CD4-positive, alpha-beta T cell treated with Interferon alpha-2 for 1 hour (primary cell): ENCODE results near the gene CUL7.

Experiments
- DNase-seq, 2 donors: peaks; one replicate each; pipeline ENCODE4 v3.0.0-alpha.2; 2020 to 2022

CUL7 gene

DNA sequence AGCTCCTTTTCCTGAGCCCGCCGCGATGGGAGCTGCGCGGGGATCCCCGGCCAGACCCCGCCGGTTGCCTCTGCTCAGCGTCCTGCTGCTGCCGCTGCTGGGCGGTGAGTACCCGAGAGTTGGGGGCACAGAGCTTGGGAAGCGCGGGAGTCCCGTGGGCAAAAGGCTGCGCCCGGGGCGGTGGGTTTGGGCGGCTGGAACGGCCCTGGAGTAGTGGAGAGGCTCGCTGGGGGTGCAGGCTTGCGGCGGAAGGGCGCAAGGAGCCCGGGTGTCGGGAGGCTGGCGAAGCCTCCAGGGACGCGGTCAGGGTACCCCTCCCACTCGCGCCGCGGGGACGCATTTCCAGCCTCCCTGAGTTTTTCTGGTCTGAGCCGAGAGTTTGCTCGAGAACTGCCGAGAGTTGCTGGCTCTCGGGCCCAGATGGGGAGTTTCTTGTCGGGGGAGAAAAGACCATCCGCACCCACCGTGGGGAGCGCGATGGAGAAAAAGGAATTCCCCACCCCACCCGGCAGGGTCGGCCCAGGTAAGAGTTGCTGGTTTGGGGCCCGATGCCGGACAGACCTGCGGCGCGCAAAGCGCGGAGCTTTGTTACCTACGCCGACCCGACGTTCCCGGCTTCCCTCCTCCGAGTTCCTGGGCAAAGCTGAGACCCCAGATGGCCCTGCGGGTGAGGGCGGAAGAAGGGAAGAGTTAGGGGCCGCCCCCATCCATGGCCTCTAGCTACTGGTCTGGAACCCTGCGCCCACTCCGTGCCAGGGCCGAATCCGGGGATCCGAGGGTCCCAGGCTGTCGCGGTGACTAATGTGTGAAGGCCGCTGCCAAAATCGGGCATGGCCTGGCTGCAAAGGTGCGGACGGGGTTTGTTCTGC, 23.0 kb upstream of the CUL7 start:
- no peak for DNase-seq

DNA sequence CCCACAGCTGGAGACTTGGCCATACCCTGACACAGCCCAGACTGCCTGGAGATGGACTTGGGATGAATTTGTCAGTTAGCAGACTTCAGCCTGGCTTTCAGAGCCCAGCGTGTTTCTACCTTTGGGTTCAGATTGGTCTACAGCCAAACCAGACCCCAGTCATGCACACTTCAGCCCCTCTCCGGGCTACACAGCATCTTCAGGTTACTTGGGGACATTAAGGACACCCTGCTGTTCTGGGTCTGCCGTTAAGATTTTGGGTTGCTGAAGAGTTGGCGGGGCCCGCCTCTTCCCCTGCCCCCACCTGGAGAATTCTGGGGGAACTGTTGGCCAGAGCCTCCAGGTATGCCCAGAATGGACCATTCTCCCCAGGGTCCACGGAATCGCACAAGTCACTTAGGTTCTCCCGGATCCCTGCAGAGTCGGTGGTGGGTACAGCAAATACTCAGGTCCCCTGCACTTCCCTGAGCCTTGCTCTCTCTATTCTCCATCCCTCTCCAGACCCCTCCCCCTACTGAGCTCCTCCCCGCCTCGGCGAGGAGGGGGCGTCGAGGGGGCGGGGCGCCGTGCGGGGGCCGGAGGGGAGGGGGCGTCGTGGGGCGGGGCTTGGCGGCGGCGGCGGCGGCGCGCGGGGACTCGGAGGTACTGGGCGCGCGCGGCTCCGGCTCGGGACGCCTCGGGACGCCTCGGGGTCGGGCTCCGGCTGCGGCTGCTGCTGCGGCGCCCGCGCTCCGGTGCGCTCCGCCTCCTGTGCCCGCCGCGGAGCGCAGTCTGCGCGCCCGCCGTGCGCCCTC, 22.2 kb upstream of the CUL7 start, which contains the start of gene PTK7:
Gene PTK7, plus strand, starts transcription at position 645 of the 794 bp plus-strand sequence. CDS start 175 bp downstream, outside the sequence.
- DNase-seq = peak; percentile 7 to 22

DNA sequence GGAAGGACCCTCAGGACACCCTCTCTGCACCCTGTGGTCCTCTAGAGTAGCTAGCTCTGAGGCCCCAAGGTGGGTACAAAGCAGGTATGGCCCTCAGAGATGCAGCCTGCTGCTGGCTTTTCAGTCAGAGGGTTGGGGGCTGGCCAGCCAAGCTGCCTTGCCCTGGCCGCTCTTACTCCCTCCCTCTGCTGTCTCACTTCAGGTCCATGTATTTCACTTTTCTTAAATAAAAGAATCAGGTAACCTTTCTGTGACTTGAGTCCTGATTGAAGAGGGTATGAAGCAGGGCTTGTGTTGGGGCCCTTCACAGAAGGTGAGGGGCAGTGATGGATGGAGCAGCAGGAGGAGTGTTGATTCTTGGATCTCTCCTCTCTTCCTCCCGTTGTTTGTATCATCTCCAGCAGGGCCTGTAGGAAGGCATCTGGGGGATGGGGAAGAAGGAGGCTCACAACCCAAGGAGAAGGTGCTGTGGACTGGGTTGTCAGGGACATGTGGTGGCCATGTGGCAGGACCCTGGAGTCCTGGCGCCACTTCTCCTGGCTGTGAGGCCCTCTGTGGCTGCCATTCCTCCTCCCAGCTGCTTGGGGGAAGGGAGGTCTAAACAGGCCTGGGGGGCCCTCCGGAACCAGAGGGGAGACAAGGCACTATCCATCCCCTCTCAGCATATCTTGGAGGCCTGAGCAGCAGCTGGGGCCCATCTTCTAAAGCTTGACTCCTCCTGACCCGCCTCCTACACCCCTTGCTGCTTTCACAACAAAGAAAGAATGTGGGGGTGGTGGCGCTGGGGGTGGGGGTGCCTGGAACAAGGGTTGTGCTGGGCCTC, 21.4 kb upstream of the CUL7 start:
- DNase-seq = no peak

DNA sequence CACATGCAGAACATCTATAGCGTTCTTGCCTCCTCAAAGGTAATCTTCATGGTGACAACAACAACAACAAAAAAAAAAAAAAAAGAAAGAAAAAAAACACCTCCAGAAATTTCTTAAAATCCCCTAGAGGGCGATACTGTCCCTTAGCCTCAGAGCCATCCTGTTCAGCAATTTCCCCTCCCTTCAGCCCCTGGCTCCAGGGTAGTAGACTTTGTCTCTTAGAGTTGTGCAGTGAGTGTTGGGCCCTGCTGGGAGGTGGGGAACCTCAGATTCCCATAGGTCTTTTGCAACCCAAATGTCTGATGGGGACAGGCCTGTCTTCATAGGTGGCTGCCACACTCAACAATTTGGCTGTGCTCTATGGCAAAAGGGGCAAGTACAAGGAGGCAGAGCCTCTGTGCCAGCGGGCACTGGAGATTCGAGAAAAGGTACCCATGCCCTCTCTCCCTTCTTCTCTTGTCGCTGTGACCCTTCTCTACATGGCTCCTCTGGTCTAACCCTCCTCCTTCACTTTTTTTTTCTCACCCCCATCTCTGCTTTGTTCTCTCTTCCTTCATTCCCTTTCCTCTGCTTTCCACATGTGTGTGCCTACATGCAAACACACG, 16.5 kb upstream of the CUL7 start:
- DNase-seq = peak in 1 of 2 donors; percentile 44

DNA sequence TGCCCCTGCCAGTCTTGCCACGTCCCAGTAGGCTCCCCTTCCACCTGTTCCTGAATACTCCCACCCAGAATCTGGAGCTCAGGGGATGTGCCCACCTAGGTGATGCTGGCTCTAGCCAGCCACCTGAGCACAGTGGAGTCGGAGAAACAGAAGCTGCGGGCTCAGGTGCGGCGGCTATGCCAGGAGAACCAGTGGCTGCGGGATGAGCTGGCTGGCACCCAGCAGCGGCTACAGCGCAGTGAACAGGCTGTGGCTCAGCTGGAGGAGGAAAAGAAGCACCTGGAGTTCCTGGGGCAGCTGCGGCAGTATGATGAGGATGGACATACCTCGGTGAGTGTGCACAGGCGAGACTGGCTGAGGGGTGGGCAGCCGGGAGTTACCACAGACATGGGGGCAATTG, 9.2 kb upstream of the CUL7 start:
- no peak for DNase-seq

DNA sequence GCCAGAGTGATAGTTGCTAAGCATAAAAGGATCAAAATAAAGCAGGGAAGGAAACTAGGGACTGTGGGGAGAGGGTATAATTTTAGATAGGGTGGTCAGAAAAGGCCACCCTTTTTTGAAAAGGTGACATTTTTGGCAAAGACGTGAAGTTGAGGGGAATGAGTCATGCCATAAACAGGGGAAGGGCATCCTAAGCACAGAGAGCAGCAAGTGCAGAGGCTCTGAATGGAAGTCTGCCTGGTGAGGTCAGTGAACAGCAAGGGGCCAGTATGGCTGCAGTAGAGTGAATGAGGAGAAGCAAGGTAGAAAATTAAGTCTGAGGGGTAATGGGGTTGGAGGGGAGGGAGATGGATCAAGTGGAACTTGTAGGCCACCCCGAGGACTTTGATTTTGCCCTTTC, 8.2 kb upstream of the CUL7 start:
- no peak for DNase-seq

DNA sequence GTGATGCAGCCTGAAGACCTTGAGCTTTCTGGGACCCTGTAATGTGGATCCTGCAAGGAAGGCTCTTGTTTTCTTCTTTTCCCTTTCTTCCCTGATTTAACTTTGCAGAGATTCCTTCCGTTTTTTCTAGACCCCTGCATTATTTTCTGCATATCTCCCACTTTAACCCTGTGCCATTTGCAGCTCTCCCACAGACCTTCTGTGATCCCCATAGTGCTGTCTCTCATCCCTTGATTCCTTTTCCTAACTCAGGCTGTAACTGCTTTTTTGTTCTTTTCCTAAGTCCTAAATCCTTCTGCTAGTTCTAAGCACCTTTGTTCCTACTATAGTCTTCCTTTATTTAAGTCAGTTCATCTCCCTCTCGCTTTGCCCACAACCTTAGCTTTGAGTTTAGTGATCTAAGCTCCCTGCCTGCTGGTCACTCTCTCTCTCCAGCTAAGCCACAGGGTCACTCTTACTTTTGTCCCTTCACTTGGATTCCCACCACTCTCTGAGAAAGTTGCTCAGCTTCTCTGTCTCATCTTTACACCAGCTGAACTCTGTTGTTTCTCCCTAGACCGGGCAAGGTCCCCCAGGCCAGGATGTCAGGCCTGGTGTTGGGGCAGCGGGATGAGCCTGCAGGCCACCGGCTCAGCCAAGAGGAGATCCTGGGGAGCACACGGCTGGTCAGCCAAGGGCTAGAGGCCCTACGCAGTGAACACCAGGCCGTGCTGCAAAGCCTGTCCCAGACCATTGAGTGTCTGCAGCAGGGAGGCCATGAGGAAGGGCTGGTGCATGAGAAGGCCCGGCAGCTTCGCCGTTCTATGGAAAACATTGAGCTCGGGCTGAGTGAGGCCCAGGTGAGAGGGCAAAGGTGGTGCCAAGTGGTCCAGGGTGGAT, 7.3 kb upstream of the CUL7 start:
- DNase-seq = no peak

DNA sequence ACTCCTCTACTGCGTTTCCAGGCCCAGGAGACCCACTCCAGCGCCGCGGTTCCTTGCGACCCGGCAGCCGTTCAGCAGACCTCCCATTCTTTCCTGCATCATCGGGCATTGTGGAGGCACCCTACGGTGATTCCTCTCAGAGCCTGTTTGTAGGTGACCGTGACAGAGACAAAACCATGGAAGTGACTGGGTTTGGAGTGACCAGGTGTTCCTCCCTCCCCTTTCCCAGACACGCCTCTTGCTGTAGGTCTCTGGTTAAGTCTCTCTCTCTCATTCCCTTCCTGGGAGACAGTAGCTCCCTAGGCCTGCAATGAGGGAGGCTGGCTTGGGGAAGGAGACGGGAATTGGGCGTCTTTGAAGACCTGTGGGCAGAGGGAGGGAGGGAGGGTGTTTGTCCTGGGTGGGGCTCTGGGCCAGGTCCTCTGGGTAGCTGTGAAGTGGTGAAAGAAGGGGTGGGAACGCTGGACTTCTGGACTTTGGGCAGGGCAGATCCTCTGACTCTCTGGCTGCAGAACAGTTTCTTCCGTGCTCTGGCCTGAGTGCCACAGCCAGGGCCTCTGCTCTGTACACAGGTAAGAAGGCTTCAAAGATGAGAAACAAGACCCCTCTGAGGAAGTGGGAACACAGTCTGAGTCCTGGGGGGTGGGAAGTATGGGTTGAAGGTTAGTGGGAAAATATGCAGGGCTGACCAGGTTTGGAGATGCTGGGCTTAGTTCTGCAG, 6.5 kb upstream of the CUL7 start:
- DNase-seq = no peak

DNA sequence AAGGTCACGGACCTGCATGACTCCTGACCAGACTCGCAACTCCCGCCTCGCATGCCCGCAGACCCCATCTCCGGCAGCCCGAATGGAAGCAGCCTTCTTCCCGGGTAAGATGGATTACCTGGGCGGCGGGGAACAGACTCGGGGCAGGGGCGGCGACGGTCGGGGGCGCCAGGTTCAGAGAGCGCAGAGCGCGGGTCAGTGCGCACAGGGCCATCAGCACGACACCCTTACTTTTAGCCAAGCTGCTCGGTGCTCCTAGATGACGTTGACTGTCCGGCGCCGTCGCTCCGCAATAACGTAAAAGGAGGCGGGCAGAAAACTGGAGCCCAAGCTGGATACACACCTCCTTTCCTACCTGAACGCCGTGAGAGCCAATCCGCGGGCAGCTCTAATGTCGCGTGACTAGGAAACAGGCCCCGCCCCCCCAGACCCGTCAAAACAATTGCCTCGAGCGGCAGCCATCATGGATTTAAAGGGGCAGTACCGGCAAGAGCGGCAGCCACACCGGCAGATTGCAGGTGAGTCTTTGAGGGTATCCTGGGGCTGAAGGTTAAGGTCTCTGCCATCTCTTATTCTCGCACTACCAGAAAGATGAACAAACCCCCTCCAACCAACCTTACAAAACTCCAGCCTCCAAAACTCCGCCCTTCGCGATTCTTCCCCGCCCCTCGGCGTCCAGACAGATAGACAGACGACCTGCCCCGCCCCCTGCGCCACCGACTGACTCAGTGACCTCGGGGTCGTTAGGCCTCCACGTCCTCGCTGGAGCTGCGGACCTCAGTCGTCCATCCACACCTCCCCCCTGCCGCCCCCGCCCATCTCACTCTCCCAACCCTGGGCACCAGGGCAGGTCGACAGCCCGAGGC, 5.8 kb upstream of the CUL7 start, which contains the start of the genes KLC4 and MRPL2:
Gene KLC4, plus strand, starts transcription at position 464 of the 866 bp plus-strand sequence. CDS start 1,705 bp downstream, outside the sequence.
Gene MRPL2, minus strand, starts transcription at position 267 of the 866 bp plus-strand sequence. Its CDS starts 53 bp downstream, at position 214.
- DNase-seq = peak; percentile 98

DNA sequence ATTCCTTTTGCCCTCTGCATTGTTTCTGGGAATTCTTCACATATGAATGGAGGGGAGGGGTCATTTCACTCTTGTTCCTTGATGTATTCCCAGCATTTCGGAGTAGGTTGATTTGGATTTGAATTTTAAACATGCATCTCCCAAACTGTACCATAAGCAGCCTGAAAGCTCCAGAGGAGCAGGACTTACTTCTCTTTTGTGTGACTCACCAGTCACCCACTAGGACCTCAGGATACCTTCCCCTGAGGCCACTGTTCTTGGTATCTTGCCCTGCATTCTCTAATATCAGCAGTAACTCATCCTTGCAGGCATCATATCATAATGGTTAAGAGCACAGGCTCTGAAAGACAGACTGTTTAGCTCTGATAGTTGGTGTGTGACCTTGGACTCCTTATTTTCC, 4.9 kb upstream of the CUL7 start:
- no peak for DNase-seq

DNA sequence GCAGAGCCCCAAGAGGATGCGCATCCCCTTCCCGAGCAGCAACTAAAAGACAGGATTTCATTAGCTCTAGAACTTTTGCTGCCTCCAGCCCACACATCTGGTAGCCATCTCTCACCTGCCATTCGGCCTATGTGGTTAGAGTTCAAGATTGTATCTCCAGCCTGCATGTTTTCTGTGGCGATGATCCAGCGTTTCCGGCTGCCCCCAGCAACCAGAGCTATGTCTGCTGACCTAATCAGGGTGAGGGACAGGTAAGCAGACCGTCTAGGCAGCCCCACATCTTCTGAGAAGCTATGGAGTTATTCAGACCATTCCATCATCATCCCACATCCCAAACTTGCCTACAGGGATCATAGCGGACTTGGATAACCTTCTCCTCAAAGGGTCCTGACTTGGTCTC, 2.3 kb upstream of the CUL7 start:
- no peak for DNase-seq

DNA sequence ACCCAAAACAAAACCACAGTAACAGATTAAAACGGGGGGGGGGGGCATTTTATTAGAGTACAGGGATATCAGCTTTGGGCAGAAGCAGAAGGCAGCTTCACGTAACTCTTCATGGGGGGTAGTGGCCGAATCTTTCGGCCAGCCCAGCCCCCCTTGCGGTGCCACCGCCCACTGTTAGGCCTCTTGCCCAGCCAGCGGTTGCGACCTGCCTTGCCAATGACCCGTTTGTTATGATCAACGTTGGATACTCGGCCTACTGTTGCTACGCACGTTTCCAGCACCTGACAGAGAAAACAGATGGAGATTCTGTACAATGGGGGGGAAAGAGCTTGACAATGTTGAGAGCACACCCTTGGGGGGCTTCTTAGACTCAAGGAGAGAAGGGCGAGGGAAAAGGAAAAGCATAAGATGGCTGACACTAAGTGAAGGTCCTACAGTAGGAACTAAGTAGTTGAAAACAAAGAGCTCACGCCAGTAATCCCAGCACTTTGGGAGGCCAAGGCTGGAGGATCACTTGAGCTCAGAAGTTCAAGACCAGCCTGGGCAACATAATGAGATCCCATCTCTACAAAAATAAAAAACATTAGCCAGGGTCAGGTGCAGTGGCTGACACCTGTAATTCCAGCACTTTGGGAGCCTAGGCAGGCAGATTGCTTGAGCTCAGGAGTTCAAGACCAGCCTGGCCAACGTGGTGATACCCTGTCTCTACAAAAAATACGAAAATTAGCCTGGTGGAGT, 724 bp upstream of the CUL7 start:
- no peak for DNase-seq

DNA sequence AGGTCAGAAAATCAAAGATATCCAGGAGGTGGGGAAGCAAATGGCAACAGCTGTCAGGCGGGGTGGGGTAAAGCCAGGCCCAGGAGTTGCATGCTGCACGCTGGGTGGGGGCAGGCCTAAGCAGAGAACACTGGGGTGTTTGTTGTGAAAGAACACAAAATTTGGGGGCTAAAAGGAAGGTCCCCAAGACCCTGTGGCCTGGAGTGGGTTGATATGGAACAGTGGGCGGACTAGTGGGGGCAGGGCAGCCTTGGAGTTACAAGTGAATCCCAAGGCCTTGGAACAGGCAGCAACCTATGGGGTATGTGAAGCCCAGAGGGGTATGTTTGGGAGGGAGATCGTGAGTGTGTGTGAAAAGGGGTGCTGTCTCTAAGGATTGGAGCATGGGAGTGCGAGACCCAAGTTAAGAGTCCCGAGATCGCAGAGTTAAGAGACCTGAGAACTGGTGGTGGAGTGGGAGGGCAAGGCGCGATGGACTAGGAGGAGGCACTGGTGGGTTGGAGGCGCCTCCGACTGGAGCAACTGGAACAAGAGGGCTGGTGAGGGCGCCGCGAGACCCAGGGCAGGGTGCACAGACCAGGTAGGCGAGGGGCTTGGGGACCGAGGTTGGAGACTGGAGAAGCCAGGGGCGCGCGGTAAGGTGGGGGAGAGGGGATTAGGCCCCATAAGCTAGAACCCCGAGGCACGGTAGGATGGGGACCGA, 658 bp downstream of the CUL7 start:
- no peak for DNase-seq

DNA sequence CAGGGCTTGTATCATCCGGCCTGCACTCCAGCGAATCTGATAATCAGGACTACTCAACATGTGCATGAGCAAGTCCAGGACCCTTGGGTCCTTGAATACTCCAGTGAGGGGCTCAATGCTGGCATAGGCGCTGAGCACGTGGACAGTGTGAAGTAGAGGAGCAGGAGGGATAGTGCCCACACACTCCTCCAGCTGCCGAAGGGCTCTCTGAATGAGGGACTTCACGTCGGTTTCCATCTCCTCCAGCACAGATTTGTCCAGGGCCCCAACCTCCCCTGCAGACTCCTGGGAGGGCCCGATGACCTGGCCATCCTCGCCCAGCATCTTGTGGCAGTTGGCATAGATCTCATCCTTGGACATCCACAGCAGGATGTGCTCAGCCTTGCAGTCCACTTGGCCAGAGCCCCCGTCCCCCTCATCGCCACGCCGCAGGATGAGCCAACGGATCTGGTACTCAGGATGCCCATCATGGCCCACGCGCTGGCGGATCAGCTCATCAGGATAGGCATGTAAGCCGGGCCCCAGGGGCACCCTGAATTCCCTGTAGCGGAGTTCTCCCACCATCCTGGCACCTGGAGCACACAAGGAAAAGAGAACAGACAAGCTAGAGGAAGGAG, 1.3 kb downstream of the CUL7 start:
- no peak for DNase-seq

DNA sequence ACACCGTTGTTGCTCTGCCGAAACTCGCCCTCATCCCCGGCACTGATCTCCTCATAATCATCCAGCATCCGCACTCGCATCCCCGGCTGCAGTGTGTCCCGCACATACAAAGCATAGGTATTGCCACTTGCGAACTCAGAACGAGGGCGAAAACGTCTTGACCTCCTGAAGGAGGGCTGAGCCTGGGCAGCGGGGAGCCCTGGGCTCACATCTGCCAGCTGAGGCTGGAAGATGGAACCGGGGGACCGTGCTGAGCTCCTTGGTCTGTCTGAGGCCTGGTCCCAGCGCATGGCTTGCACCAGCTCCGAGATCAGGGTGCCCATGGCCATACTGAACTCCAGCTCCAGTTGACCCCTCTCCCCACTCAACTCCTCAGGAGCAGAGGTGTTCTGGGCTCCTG, 2.7 kb downstream of the CUL7 start:
- DNase-seq = no peak

DNA sequence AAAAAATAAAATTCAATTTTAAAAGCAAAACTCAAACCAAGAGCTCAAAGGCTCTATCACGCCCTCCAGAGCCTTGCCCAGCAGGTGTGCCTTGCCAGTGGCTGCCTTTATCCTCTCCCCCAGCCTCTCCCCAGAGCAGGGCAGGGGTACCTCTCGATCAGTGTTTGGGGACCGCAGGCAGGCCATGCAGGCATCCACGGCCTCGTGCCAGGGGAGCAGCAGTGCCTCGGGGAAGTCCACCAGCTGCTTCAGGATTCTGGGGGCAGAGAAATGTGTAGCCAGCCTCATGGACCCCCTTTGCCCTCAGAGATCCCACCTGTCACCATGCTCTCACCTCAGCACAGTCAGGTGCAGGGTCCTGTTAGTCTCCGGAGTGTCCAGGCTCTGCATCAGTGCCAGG, 5.7 kb downstream of the CUL7 start:
- DNase-seq = no peak

DNA sequence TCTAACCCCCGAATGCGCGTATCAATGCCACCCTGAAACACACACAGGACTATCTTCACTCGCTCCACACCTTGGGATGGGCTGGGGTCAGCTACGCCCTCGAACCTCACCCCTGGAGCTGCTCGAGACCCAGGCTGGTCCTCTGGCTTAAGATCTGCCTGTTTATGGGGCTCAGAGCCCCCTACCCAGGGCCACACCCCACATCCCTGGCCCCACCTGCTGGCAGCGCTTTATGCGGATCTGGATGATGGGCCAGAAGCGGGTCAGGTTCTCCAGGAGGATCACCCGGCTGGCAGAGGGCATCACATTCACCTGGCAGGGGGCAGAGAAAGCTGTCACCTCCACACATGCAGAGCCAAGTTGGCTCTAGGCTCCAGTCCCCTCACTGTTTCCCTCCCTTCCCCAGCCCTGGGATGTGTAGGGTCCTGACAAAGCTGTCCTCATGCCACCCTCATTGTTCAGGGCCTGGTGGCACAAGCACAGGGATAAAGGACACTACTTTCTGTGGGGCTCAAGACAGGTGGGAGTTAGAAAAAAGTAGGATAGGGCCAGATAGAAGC, 8.2 kb downstream of the CUL7 start:
- DNase-seq = no peak
